AG08395 (cell line): ENCODE results near the gene AATK.

ENCODE experiments used
- DNase-seq: peaks from one replicate; pipeline ENCODE4 v3.0.0; 2012; ENCODE audit warnings: mixed read lengths, low spot score

The AATK gene

GRCh38 chr17:81143200-81143527 is 22.9 kb downstream of the AATK start:
- DNase-seq: no peak

- peak; percentile 83 for DNase-seq
Observed at GRCh38 chr17:81142301-81143199, 23.5 kb downstream of the AATK start.

DNA sequence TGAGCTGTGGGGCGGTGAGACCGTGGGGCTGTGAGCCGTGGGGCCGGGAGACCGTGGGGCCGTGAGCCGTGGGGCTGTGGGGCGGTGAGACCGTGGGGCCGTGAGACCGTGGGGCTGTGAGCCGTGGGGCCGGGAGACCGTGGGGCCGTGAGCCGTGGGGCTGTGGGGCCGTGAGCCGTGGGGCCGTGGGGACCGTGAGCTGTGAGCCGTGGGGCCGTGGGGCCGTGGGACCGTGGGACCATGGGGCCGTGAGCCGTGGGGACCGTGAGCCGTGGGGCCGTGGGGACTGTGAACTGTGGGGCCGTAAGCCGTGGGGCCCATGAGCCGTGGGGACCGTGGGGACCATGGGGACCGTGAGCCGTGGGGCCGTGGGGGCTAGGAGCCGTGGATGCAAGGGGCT is 25.3 kb downstream of the AATK start:
- DNase-seq: no peak

DNA sequence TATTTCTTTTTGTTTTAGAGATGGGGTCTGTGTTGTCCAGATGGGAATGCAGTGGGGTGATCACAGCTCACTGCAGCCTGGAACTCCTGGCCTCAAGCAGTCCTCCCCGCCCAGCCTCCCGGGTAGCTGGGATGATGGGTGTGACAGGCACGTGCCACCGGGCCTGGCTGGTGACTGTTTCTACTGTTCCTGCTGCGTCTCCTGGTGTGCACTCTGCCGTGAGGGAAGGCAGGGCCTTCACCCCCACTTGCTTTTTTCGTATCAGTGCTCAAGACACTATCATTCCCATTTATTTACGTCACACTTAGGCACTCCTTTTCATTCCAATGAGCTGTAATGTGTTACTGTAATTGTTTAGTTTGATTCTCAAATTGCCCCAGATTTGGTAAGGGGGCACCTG is 26.0 kb downstream of the AATK start:
- no peak for DNase-seq

DNA sequence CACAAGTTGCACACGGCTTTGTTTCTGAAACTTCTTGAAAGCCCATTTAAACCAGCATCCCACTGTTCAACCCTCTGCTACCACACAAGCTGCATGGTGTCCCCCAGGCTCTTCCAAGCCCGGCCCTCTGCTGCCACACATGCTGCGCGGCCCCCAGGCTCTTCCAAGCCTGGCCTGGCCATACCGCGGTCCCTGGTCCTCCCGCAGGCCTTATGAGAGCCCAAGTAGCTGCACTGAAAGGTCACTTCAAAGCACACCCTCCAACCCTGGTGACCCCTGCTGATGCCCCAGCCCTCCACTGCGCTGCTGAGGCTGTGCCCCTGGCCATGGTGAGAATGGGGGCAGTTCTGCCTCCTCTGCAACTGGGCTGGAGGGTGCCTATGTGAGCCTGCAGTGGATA is 26.6 kb downstream of the AATK start:
- no peak for DNase-seq

DNA sequence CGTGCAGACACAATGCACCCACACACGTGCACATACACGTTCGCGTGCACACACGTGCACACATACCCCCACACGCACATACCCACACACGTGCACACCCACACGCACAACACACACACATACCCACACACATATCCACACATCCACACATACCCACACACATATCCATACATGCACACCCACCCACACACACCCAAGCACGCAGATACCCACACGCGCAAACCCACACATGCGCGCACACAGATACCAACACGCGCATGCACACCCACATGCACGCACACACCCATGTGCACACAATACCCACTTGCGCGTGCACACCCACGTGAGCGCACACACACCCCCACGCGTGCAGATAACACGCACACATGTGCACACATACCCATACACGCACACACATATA is 27.5 kb downstream of the AATK start:
- no peak for DNase-seq

DNA sequence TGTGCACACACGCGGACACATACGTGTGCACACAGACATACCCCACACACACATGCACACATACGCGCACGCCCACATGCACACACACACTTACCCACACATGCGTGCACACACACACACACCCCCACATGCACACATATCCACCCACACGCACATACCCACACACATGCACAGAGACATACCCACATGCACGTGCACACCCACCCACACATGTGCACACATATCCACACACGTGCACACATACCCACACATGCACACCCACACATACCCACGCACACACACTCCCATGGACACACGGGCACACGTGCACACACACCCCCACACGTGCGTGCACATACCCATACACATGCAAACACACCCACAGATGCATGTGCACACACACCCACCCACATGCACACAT is 27.9 kb downstream of the AATK start:
- no peak for DNase-seq

GRCh38 chr17:81137248-81137647 is 28.8 kb downstream of the AATK start:
- DNase-seq: no peak

DNA sequence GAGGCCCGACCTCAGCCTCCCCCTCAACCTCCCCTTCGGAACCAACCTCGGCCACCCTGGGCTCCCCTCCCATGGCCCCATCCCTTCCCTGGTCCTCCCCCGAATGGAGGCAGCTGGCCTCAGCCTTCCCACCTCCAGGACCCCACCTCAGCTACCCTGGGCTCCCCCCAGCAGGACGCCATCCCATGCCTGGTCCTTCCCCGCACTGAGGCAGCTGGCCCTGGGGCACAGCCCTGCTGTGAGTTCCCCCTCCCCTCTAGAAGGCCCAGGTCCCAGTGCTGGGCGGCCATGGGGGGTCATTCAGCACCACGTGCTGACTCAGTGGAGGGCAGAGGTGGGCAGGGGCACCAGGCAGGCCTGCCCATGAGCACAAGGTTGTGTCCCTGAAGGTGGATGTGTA is 29.7 kb downstream of the AATK start:
- DNase-seq: no peak

- no peak for DNase-seq
Observed at GRCh38 chr17:81135505-81136278, 30.3 kb downstream of the AATK start.

DNA sequence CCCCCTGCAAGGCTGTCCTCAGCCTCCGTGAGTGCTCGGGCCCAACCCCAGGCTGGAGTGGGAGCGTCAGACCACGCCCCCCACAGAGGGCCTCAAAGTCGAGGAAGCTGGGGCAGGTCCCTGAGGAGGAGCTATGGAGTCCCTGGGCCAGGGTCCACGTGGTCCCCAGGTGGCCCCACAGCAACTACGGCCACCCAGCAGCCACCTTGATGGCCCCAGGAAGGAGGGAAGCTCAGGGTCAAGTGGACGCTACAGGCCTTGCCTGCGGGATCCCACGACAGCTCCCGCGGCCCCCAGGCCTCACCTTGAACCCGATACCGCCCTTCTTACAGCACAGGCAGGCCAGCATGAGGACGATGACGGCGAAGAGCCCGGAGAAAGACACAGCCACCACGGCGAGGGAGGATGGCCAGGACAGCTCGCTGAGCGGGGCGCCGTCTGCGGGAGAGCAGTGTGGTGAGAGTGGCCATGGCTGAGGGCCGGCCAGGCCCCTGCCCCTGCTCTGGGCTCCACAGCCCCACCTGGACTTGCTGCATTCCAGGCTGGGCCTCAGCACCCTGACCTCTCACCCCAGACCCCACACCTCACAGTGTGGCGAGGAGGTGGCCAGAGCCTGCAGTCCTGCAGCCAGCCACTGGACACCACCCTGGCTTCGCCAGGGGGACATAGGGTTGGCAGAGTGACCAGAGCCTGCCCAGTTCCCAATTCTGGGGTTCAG is 31.8 kb downstream of the AATK start:
- DNase-seq: no peak

- DNase-seq: no peak
Observed at GRCh38 chr17:81132770-81133723, 33.0 kb downstream of the AATK start.

DNA sequence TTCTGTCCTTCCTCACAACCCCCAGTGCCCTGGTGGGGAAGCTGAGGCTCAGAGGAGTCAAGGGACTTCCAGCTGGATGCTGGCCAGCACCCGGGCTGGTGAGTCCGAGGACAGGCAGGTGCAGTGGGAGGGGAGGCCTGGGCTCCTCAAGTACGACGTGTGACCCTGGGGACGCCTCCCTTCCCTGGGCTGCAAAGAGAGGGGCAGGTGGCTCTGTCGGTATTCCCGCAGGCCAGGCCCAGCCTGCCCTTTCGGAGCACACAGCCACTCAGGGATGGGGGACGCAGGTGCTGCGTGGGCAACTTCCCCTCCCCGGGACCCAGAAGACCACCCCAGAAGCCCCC is 33.9 kb downstream of the AATK start:
- no peak for DNase-seq

GRCh38 chr17:81131486-81132196 is 34.4 kb downstream of the AATK start:
- no peak for DNase-seq

GRCh38 chr17:81130385-81131361 is 35.3 kb downstream of the AATK start:
- no peak for DNase-seq

- DNase-seq: no peak
Observed at GRCh38 chr17:81129711-81130367, 36.2 kb downstream of the AATK start.

GRCh38 chr17:81129289-81129688 is 36.7 kb downstream of the AATK start:
- no peak for DNase-seq

DNA sequence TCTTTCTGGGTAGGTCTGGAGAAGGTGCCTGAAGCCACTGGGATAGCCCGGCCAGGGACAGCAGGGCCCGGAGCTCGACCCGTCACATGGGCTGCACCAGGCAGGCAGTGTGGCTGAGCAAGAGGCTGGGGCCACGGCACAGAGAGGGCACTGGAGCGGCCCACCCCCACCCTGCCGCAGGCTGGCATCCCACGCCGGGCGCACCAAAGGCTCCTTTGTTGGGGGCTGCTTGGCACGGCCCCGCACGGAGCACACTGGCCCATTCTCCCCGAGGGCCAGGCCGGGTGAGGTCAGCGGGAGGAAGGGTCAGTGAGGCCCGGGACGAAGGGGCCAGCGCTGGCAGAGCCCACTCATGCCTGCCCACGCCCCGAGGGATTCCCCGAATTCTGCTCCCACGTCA is 37.2 kb downstream of the AATK start:
- DNase-seq: no peak

DNA sequence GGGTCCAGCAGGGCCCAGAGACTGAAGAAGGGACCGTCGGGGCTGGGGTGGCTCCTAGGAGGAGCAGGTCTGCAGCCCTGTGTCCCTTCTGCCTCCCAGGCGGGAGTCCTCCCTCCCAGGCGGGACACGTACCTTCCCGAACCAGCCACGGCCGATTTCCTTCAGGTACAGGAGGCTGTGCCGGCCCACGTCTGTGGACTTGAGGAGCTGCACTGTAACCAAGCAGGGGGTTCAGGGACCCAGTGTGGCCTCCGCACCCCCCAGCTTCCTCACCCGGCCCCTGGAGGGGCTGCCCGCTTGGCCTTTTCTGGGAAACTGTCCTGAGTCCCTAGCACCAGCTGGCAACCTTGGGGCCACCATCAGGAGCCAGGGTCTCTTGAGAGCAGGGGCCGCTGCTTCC is 37.7 kb downstream of the AATK start:
- no peak for DNase-seq
